Prostate gland (tissue), 2 donors: ENCODE results near the gene MAP1LC3B2. TPM values are rescaled to one million over a fixed set of nuclear protein-coding genes. Genes with fewer than 3 reads are reported as not detected.
A peak's percentile ranks its signal among the peaks of the same experiment; 100 is the strongest.

Experiments
- DNase-seq: peaks from one replicate; pipeline ENCODE4 v3.0.0-alpha.2; 2019; ENCODE audit warnings: low spot score
- H3K27ac ChIP-seq, 2 donors: fragments of 200-600 bp; sonication (generic); 2 replicates each; pipeline ENCODE4 v1.5.1; 2017 to 2019
- H3K27me3 ChIP-seq: fragments of 200-600 bp; sonication (generic); replicated peaks from 2 replicates; pipeline ENCODE4 v1.5.1; 2019; ENCODE audit not compliant: insufficient read depth
- H3K36me3 ChIP-seq, 2 donors: fragments of 200-600 bp; sonication (generic); 1 replicate in 1 of 2; 2 replicates in 1 of 2; pipeline versions ENCODE4 v1.5.1 to v1.8.1; 2017 to 2019
- H3K4me1 ChIP-seq: fragments of 200-600 bp; sonication (generic); replicated peaks from 2 replicates; pipeline ENCODE4 v1.5.1; 2019
- H3K4me3 ChIP-seq, 2 donors: fragments of 200-600 bp; sonication (generic); 2 replicates each; pipeline ENCODE4 v1.5.1; 2017 to 2019
- H3K9me3 ChIP-seq: fragments of 200-600 bp; sonication (generic); 2 replicates; pipeline ENCODE4 v1.5.1; 2017
- CTCF ChIP-seq, 4 experiments: fragments of 200-600 bp in 2 of 4; fragments of 450-650 bp in 2 of 4; sonication (generic) in 2 of 4; IDR thresholded peaks; 1 replicate in 3 of 4; 2 replicates in 1 of 4; pipeline ENCODE4 v1.5.1; 2016 to 2019; ENCODE audit warnings: antibody characterized with exemption in 4 of 4, mild to moderate bottlenecking in 2 of 4, moderate library complexity in 2 of 4
- POLR2A ChIP-seq: fragments of 450-650 bp; IDR thresholded peaks from one replicate; pipeline ENCODE4 v1.6.1; 2016; ENCODE audit warnings: antibody characterized with exemption, mild to moderate bottlenecking
- POLR2AphosphoS5 ChIP-seq: sonication (generic); formaldehyde crosslinking; IDR thresholded peaks from one replicate; pipeline ENCODE4 v1.6.1; 2017; ENCODE audit warnings: antibody characterized with exemption
- WGBS: methylation state at CpG from one replicate; pipeline ENCODE4 v1.1.5; 2018; 5-methylcytosine and 5-hydroxymethylcytosine counted together
- intact Hi-C: fragments of 100-400 bp; cut with DNase I; formaldehyde crosslinking; loops from one replicate; pipeline ENCODE4 v1.14.2; 2022
- total RNA-seq, 2 donors: library from RNA; depleted of rRNA; stranded (reverse); fragments of >200 nt; gene quantifications; one replicate each; pipeline ENCODE4 v1.1.0, GENCODE V29; 2016

Gene MAP1LC3B2
- total RNA-seq, 2 donors from 2014 or later = 1.6 TPM; not detected in 1

- no peaks in the 10 kb centered on the region for H3K27me3 ChIP-seq
- intact Hi-C loops = no loop called here
- 12% methylated on average over 17 of the region's 17 CpGs for WGBS
- peak overlapping the region; percentile 24 to 25 for H3K27ac ChIP-seq
- peak; percentile 44 for DNase-seq
- H3K4me1 ChIP-seq = no peaks in the 10 kb centered on the region
- no peak overlapping the region for H3K4me3 ChIP-seq
- H3K9me3 ChIP-seq = no peaks in the 10 kb centered on the region
- TF ChIP-seq POLR2A = no peak
- TF ChIP-seq POLR2AphosphoS5 = peak; percentile 6
- H3K36me3 ChIP-seq = no peaks in the 10 kb centered on the region
Observed at GRCh38 chr12:116539905-116540482, 19.2 kb upstream of the MAP1LC3B2 start.

- peak overlapping the region in 1 of 2 donors; percentile 24 for H3K27ac ChIP-seq
Observed at GRCh38 chr12:116540622-116541152, 18.5 kb upstream of the MAP1LC3B2 start.

GRCh38 chr12:116541547-116542344 is 17.4 kb upstream of the MAP1LC3B2 start:
- 96% methylated on average over 8 of the region's 8 CpGs for WGBS
- no peak overlapping the region for H3K27ac ChIP-seq
- no peak for DNase-seq
- H3K27me3 ChIP-seq = no peaks in the 10 kb centered on the region
- no peak for TF ChIP-seq POLR2AphosphoS5
- TF ChIP-seq CTCF (IDR thresholded peaks at IDR 0.05) = no peak
- TF ChIP-seq POLR2A = no peak
- H3K4me1 ChIP-seq = no peaks in the 10 kb centered on the region
- no peaks in the 10 kb centered on the region for H3K9me3 ChIP-seq
- no peaks in the 10 kb centered on the region for H3K36me3 ChIP-seq
- H3K4me3 ChIP-seq = no peak overlapping the region
- intact Hi-C loops = no loop called here

More at GRCh38 chr12:116540622-116541152, 18.5 kb upstream of the MAP1LC3B2 start:
- WGBS = 67% methylated on average over 5 of the region's 5 CpGs
- no peaks in the 10 kb centered on the region for H3K27me3 ChIP-seq
- H3K9me3 ChIP-seq = no peaks in the 10 kb centered on the region
- intact Hi-C loops = no loop called here
- no peak for DNase-seq
- H3K4me1 ChIP-seq = no peaks in the 10 kb centered on the region
- TF ChIP-seq POLR2A (no peak), POLR2AphosphoS5 (no peak), CTCF (IDR thresholded peaks at IDR 0.05) (no peak)
- no peaks in the 10 kb centered on the region for H3K36me3 ChIP-seq
- no peak overlapping the region for H3K4me3 ChIP-seq

- DNase-seq = no peak
Observed at GRCh38 chr12:116542345-116542956, 16.7 kb upstream of the MAP1LC3B2 start.

More at GRCh38 chr12:116542345-116542956, 16.7 kb upstream of the MAP1LC3B2 start:
- no peak overlapping the region for H3K4me3 ChIP-seq
- H3K9me3 ChIP-seq = no peaks in the 10 kb centered on the region
- TF ChIP-seq POLR2A = no peak
- TF ChIP-seq CTCF (IDR thresholded peaks at IDR 0.05) = no peak
- no peak for TF ChIP-seq POLR2AphosphoS5
- H3K27ac ChIP-seq = no peak overlapping the region
- 64% methylated on average over 15 of the region's 15 CpGs for WGBS
- no peaks in the 10 kb centered on the region for H3K4me1 ChIP-seq
- no peaks in the 10 kb centered on the region for H3K27me3 ChIP-seq
- no peaks in the 10 kb centered on the region for H3K36me3 ChIP-seq
- intact Hi-C loops = no loop called here
